ENCODE data around the gene TCHHL1.

DNA sequence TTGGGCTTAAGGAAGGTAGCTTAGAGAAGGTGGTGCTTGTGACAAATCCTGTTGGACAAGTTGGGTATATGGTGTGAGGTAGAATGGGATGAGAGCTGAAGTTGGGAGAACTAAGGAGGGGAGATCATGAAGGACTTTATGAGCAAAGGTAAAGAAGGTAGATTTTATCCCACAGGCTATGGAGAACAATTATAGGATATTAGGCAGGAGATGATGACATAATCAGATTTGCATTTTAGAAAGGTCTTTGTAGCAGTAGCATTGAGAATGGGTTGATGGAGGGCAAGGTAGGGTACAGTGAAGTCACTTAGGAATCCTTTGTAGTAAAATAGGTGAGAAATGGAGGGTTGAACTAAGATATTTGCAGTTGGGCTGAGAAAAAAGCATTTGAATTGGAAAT, 41.3 kb upstream of the TCHHL1 start:
- TF ChIP-seq, protein P1, sequence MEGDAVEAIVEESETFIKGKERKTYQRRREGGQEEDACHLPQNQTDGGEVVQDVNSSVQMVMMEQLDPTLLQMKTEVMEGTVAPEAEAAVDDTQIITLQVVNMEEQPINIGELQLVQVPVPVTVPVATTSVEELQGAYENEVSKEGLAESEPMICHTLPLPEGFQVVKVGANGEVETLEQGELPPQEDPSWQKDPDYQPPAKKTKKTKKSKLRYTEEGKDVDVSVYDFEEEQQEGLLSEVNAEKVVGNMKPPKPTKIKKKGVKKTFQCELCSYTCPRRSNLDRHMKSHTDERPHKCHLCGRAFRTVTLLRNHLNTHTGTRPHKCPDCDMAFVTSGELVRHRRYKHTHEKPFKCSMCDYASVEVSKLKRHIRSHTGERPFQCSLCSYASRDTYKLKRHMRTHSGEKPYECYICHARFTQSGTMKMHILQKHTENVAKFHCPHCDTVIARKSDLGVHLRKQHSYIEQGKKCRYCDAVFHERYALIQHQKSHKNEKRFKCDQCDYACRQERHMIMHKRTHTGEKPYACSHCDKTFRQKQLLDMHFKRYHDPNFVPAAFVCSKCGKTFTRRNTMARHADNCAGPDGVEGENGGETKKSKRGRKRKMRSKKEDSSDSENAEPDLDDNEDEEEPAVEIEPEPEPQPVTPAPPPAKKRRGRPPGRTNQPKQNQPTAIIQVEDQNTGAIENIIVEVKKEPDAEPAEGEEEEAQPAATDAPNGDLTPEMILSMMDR (IDR thresholded peaks at IDR 0.05): no peak
- no peak for TF ChIP-seq POLR2A (IDR thresholded peaks at IDR 0.05)

Data from heart left ventricle (tissue), 13 donors.